Ascending aorta (tissue), 2 donors: Measurements from ENCODE around the gene EP400. TPM values are rescaled to one million over a fixed set of nuclear protein-coding genes. Genes with fewer than 3 reads are reported as not detected.

Experiments used
- DNase-seq, 2 donors: peaks; one replicate each; pipeline ENCODE4 v3.0.0-alpha.2; 2019; ENCODE audit warnings: low spot score in 2 of 2
- H3K27ac ChIP-seq, 2 donors: fragments of 200-600 bp; sonication (generic); one replicate each; pipeline ENCODE4 v1.5.1; 2016 to 2017; ENCODE audit warnings: mild to moderate bottlenecking in 1 of 2
- H3K27me3 ChIP-seq: fragments of 200-600 bp; sonication (generic); one replicate; pipeline ENCODE4 v1.5.1; 2017
- H3K36me3 ChIP-seq, 2 donors: fragments of 200-600 bp; sonication (generic); one replicate each; pipeline ENCODE4 v1.5.1; 2016
- H3K4me1 ChIP-seq, 2 donors: fragments of 200-600 bp; sonication (generic); one replicate each; pipeline ENCODE4 v1.5.1; 2016 to 2017; ENCODE audit warnings: mild to moderate bottlenecking in 1 of 2
- H3K4me3 ChIP-seq, 2 donors: fragments of 200-600 bp; sonication (generic); one replicate each; pipeline ENCODE4 v1.5.1; 2016 to 2017; ENCODE audit warnings: mild to moderate bottlenecking in 1 of 2
- H3K9me3 ChIP-seq, 2 donors: fragments of 200-600 bp; sonication (generic); one replicate each; pipeline ENCODE4 v1.5.1; 2016
- CTCF ChIP-seq, 3 experiments: fragments of 200-600 bp in 2 of 3; fragments of 450-650 bp in 1 of 3; sonication (generic) in 2 of 3; IDR thresholded peaks; one replicate each; pipeline ENCODE4 v1.5.1; 2016 to 2019; ENCODE audit warnings: antibody characterized with exemption in 3 of 3, mild to moderate bottlenecking in 1 of 3, moderate library complexity in 1 of 3
- intact Hi-C: fragments of 100-400 bp; cut with DNase I; formaldehyde crosslinking; loops from one replicate; pipeline ENCODE4 v1.15.1; 2023
- total RNA-seq: library from RNA; depleted of rRNA; stranded (reverse); fragments of >200 nt; gene quantifications from one replicate; pipeline ENCODE4 v1.1.0, GENCODE V29; 2016

Gene EP400
- total RNA-seq, 1 donor from 2014 or later = 23.3 TPM

DNA sequence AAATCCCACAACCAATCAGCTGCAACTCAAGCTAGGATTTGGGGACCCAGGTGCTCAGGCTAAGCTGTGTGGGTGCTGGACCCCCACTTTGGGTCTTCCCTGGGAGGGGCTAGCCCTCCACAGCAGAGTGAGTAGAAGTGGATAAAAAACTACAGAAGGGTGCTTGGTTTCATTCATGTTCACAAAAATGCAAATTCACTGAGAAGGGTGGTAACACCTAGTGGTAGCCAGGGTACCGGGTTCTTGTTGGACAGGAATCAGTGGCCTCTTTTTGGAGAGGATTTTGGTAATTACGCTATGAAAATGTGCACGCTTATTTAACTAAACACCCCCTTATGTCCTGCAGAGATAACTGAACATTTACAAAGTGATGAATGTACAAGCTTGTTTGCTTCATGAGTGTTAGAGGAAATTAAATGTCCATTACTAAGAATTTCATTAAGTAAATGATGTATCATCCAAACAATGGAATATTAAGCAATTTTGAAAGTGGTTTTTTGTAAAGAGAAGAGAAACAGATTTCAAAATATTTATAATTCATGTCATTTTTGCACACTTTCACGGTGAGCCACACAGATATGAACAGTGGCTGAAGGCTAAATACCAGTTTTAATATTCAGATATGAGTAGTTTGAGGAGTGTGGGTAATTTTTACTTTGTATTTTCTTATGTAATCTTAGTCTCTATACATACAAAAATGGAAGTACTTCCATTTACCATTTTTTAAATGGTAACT lies 116.0 kb downstream of the EP400 start:
- Histone ChIP-seq H3K9me3 (no peaks in the 10 kb centered on the region), H3K4me3 (no peak overlapping the region), H3K36me3 (peaks cover 84 to 90% of the 10 kb centered on the region in 2 donors), H3K27me3 (no peaks in the 10 kb centered on the region), H3K4me1 (no peaks in the 10 kb centered on the region), H3K27ac (no peak overlapping the region)
- intact Hi-C loops = no loop called here
- no peak for TF ChIP-seq CTCF (IDR thresholded peaks at IDR 0.05)
- DNase-seq = no peak

GRCh38 chr12:132066345-132066685 lies 116.6 kb downstream of the EP400 start:
- intact Hi-C loops = no loop called here
- Histone ChIP-seq H3K36me3 (peaks cover 81 to 90% of the 10 kb centered on the region in 2 donors), H3K9me3 (no peaks in the 10 kb centered on the region), H3K4me3 (no peak overlapping the region), H3K27me3 (no peaks in the 10 kb centered on the region), H3K27ac (no peak overlapping the region), H3K4me1 (no peaks in the 10 kb centered on the region)
- DNase-seq = no peak
- no peak for TF ChIP-seq CTCF (IDR thresholded peaks at IDR 0.05)

GRCh38 chr12:132066749-132067148 lies 117.0 kb downstream of the EP400 start:
- TF ChIP-seq CTCF (IDR thresholded peaks at IDR 0.05) = no peak
- intact Hi-C loops = no loop called here
- Histone ChIP-seq H3K4me1 (no peaks in the 10 kb centered on the region), H3K27me3 (no peaks in the 10 kb centered on the region), H3K36me3 (peaks cover 78 to 90% of the 10 kb centered on the region in 2 donors), H3K27ac (no peak overlapping the region), H3K4me3 (no peak overlapping the region), H3K9me3 (no peaks in the 10 kb centered on the region)
- DNase-seq = no peak

DNA sequence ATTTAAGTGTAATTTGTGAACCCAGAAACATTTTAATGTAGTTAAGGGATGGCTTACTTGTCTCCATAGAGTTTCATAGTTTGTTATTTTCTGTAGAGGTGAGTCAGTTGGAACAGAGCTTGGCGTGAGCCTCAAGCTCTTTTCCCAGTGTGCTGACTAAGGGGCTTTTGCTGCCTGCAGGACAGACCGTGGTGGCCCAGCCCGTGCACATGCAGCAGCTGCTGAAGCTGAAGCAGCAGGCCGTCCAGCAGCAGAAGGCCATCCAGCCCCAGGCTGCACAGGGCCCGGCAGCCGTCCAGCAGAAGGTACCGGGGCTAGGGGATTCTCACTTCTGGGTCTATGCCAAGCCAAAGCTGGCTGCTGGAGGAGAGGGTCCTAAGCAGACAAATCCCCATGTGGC lies 117.4 kb downstream of the EP400 start:
- H3K27me3 ChIP-seq = no peaks in the 10 kb centered on the region
- H3K36me3 ChIP-seq = peaks cover 73 to 90% of the 10 kb centered on the region in 2 donors
- H3K27ac ChIP-seq = no peak overlapping the region
- H3K4me3 ChIP-seq = no peak overlapping the region
- TF ChIP-seq CTCF (IDR thresholded peaks at IDR 0.05) = no peak
- intact Hi-C loops = no loop called here
- H3K4me1 ChIP-seq = no peaks in the 10 kb centered on the region
- DNase-seq = no peak
- no peaks in the 10 kb centered on the region for H3K9me3 ChIP-seq

DNA sequence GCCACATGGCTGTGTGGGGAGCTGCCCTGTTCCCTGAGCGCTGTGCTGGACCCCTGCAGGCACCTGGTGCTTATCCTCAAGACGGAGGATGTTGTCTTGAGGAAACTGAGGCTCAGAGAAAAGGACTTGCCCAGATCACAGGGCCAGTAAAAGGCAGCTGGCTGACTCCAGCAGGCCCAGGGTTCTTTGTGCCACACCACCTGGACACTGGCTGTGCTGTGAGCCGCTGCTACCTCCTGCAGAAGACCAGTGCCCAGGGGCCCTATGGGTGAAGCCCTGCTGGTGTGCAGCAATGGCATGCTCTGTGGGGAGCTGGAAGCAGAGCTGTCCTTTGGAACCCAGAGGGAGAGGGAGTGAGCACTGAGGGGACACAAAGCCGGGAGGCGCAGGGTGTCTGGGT lies 118.5 kb downstream of the EP400 start:
- intact Hi-C loops = no loop called here
- no peaks in the 10 kb centered on the region for H3K27me3 ChIP-seq
- no peak overlapping the region for H3K4me3 ChIP-seq
- no peaks in the 10 kb centered on the region for H3K9me3 ChIP-seq
- H3K36me3 ChIP-seq = peaks cover 66 to 80% of the 10 kb centered on the region in 2 donors
- no peak for TF ChIP-seq CTCF (IDR thresholded peaks at IDR 0.05)
- DNase-seq = no peak
- no peaks in the 10 kb centered on the region for H3K4me1 ChIP-seq
- no peak overlapping the region for H3K27ac ChIP-seq
